ENCODE measurements around the gene TMA7B.

GRCh38 chr22:39913886-39914285, 46.3 kb upstream of the TMA7B start:
- TF ChIP-seq CTCF (IDR thresholded peaks at IDR 0.05) (no peak), POLR2A (IDR thresholded peaks at IDR 0.05) (no peak), POLR2AphosphoS5 (IDR thresholded peaks at IDR 0.05) (no peak)
